Fibroblast of pulmonary artery (primary cell): Measurements from ENCODE around the gene FJX1.

Source experiments
- DNase-seq: peaks from one replicate; pipeline ENCODE4 v3.0.0-alpha.2; 2010; ENCODE audit warnings: low read depth
- H3K4me3 ChIP-seq: replicated peaks from 2 replicates; pipeline ENCODE4 v1.5.1; 2011; ENCODE audit warnings: low read depth, mild to moderate bottlenecking, control low read depth, low read length, moderate library complexity
- TF ChIP-seq, protein P1 (sequence below): IDR thresholded peaks from 2 replicates; pipeline ENCODE4 v1.5.1; 2011; ENCODE audit warnings: mild to moderate bottlenecking, control low read depth, low read length, inconsistent platforms; ENCODE audit errors: missing control alignments

FJX1 gene

GRCh38 chr11:35602979-35603378, 15.3 kb upstream of the FJX1 start:
- no peak for DNase-seq

DNA sequence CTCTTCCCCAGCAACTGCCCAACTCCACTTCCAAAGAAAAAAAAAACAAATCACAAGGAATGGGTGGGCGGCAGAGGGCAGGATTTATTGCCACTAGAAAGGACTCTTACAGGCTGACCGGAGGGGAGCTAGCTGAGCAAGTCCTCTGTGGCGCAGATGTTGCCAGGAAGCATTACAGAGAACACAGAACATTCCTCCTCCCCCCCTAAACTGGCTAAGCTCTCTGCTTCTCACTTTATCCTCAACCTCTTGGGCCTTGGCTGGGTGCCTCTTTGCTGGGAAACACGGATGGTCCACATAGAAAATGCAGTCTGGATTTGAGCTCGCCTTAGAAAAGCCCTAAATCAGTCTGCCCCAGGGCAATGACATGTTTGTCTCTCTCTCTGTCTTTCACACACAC, 12.6 kb upstream of the FJX1 start:
- DNase-seq: peak; percentile 54
- TF ChIP-seq, protein P1, sequence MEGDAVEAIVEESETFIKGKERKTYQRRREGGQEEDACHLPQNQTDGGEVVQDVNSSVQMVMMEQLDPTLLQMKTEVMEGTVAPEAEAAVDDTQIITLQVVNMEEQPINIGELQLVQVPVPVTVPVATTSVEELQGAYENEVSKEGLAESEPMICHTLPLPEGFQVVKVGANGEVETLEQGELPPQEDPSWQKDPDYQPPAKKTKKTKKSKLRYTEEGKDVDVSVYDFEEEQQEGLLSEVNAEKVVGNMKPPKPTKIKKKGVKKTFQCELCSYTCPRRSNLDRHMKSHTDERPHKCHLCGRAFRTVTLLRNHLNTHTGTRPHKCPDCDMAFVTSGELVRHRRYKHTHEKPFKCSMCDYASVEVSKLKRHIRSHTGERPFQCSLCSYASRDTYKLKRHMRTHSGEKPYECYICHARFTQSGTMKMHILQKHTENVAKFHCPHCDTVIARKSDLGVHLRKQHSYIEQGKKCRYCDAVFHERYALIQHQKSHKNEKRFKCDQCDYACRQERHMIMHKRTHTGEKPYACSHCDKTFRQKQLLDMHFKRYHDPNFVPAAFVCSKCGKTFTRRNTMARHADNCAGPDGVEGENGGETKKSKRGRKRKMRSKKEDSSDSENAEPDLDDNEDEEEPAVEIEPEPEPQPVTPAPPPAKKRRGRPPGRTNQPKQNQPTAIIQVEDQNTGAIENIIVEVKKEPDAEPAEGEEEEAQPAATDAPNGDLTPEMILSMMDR: no peak
- no peak overlapping the region for H3K4me3 ChIP-seq

More at GRCh38 chr11:35602979-35603378, 15.3 kb upstream of the FJX1 start:
- TF ChIP-seq, protein P1: no peak
- no peak overlapping the region for H3K4me3 ChIP-seq

DNA sequence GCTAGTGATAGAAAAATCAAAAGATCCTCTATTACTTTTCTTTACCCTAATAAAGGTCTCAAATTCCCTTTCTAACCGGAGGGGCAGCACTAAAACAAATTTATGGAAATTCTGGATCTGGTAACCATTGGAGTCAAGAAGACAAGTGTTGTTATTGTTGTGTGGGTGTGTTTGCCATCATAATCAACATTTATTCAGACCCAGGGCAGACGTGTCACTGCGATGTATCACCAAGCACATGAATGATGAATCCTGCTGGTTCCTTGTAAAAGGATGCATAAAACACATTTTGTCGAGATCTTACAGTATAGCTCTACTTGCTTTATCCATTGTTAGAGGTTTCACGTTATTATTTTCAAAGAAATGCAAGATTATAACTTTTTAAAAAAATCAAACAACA, 12.1 kb upstream of the FJX1 start:
- H3K4me3 ChIP-seq: no peak overlapping the region
- TF ChIP-seq, protein P1: no peak
- no peak for DNase-seq

GRCh38 chr11:35608502-35608901, 9.8 kb upstream of the FJX1 start:
- TF ChIP-seq, protein P1: no peak
- H3K4me3 ChIP-seq: no peak overlapping the region
- DNase-seq: no peak

DNA sequence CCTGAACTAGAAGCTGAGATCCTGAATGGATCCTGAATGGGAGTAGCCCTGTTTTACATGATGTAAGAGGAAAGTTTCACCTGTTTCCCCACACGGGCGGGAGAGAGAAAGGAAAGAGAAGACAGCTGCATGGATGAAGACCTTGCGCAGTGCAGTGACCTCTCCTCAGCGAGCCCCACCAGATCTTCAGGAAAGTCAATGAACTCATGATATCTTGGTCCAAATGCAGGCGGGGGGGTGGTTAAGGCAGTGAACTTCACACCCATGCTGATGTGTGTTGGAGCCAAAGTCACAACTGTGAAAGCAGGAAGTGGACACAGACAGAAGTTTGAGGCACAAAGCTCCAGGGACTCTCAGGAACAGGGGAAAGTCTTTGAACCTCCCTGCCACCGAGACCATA, 8.6 kb upstream of the FJX1 start:
- TF ChIP-seq, protein P1: no peak
- DNase-seq: no peak
- no peak overlapping the region for H3K4me3 ChIP-seq

DNA sequence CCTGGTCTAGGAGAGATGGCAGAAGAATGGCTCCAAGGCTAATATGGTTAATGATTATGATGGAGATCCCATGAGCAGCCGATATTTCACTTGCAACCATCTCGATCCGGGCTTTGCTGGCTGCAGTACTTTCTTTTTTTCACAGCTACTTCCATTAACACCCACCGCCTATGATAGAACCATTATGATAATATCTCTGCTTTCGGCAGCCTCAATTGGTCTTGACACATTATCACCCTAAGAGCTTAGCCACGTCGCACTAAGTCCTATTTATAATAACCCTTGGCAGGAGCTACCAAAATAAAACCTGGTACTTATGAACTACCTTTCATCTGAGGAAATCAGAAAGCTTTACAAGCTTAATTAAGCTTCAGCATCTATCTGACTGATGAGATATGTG, 7.6 kb upstream of the FJX1 start:
- no peak for DNase-seq
- TF ChIP-seq, protein P1: no peak
- H3K4me3 ChIP-seq: no peak overlapping the region

DNA sequence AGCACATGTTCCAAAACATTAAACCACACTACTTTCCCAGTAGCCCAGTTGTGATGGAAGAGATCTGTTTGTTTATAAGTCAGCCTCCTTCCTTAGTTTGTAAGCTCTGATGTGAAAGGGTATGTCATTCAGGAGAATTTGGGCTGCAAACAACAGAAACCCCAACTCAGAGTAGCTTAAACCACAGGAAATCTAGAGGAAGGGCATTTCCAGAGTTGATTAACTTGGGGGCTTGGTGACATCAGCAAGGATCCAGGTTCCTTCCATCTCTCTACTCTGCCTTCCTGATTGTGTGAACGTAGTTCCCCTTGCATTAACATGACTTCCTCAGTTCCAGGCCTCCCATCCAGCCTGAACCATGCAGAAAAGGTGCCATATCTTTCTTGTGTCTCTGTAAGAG, 6.5 kb upstream of the FJX1 start:
- no peak overlapping the region for H3K4me3 ChIP-seq
- TF ChIP-seq, protein P1: no peak
- DNase-seq: no peak
